PC-3 (cell line): ENCODE results near the gene RND2. TPM values are rescaled to one million over a fixed set of nuclear protein-coding genes. Genes with fewer than 3 reads are reported as not detected.

Experiments
- ATAC-seq: fragments of 200-7000 bp; cut with Tn5 transposase; 2 replicates; pipeline ENCODE4 v1.9.1; 2020; ENCODE audit warnings: mild to moderate bottlenecking, moderate library complexity
- BruUV-seq: library from RNA; stranded (reverse); fragments of 400-500 nt; replicated peaks from 2 replicates; lab custom pipeline; 2021; lab: Mats Ljungman, UMichigan
- CTCF ChIA-PET: fragments of 300-600 bp; sonication (Branson Sonifier 250); formaldehyde crosslinking; loops from one replicate; lab custom pipeline; 2022; ENCODE audit warnings: antibody characterized with exemption; lab: Charles Lee
- POLR2A ChIA-PET: fragments of 300-600 bp; sonication (Branson Sonifier 250); formaldehyde crosslinking; loops from one replicate; lab custom pipeline; 2022; ENCODE audit warnings: antibody characterized with exemption; ENCODE audit not compliant: unreplicated experiment; lab: Charles Lee
- DNase-seq: peaks from one replicate; pipeline ENCODE4 v3.0.0-alpha.2; 2015
- H2AFZ ChIP-seq: fragments of 300-600 bp; sonication (generic); 2 replicates; pipeline ENCODE4 v1.6.0; 2016; ENCODE audit warnings: antibody characterized with exemption, low read length
- H3F3A ChIP-seq: fragments of 300-600 bp; sonication (generic); one replicate; pipeline ENCODE4 v1.6.0; 2017; ENCODE audit warnings: antibody characterized with exemption, low read length, control low read depth, mild to moderate bottlenecking; ENCODE audit not compliant: unreplicated experiment
- H3K27ac ChIP-seq: fragments of 300-600 bp; sonication (generic); 2 replicates; pipeline ENCODE4 v1.5.1; 2016; ENCODE audit warnings: mild to moderate bottlenecking, low read length
- H3K27me3 ChIP-seq: fragments of 300-600 bp; sonication (generic); 2 replicates; pipeline ENCODE4 v1.6.1; 2016; ENCODE audit warnings: low read length, mixed read lengths
- H3K36me3 ChIP-seq: fragments of 300-600 bp; sonication (generic); 2 replicates; pipeline ENCODE4 v1.6.1; 2016; ENCODE audit warnings: low read depth, mixed run types, low read length, mixed read lengths
- H3K4me1 ChIP-seq: fragments of 300-600 bp; sonication (generic); 2 replicates; pipeline ENCODE4 v1.5.1; 2016; ENCODE audit warnings: low read length; ENCODE audit not compliant: insufficient read depth
- H3K4me2 ChIP-seq: fragments of 300-600 bp; sonication (generic); 2 replicates; pipeline ENCODE4 v1.6.0; 2016; ENCODE audit warnings: low read length
- H3K4me3 ChIP-seq: fragments of 300-600 bp; sonication (generic); 2 replicates; pipeline ENCODE4 v1.5.1; 2016; ENCODE audit warnings: mild to moderate bottlenecking, low read length, mixed read lengths
- H3K79me2 ChIP-seq: fragments of 300-600 bp; sonication (generic); 2 replicates; pipeline ENCODE4 v1.6.1; 2017; ENCODE audit warnings: low read length, mixed read lengths
- H3K9ac ChIP-seq: fragments of 300-600 bp; sonication (generic); 2 replicates; pipeline ENCODE4 v1.6.0; 2016; ENCODE audit warnings: mild to moderate bottlenecking, low read length
- H3K9me2 ChIP-seq: fragments of 300-600 bp; sonication (generic); replicated peaks from 2 replicates; pipeline ENCODE4 v1.6.1; 2016; ENCODE audit warnings: mixed run types, low read length, mixed read lengths
- H3K9me3 ChIP-seq: fragments of 300-600 bp; sonication (generic); 2 replicates; pipeline ENCODE4 v1.6.1; 2016; ENCODE audit warnings: low read length, mixed read lengths
- H4K20me1 ChIP-seq: fragments of 300-600 bp; sonication (generic); 2 replicates; pipeline ENCODE4 v1.6.1; 2016; ENCODE audit warnings: low read length, mixed read lengths
- CTCF ChIP-seq: fragments of 300-600 bp; sonication (generic); conservative IDR thresholded peaks from 2 replicates; pipeline ENCODE4 v1.5.1; 2017; ENCODE audit warnings: antibody characterized with exemption, low read depth, mild to moderate bottlenecking, low read length
- EZH2 ChIP-seq: fragments of 300-600 bp; sonication (generic); IDR thresholded peaks from one replicate; pipeline ENCODE4 v1.6.1; 2017; ENCODE audit warnings: antibody characterized with exemption, mild to moderate bottlenecking, low read length; ENCODE audit not compliant: unreplicated experiment
- EZH2phosphoT487 ChIP-seq: fragments of 300-600 bp; sonication (generic); IDR thresholded peaks from 2 replicates; pipeline ENCODE4 v1.6.1; 2018; ENCODE audit warnings: mild to moderate bottlenecking, antibody characterized with exemption, low read length, borderline replicate concordance
- intact Hi-C: fragments of 100-400 bp; cut with micrococcal nuclease; formaldehyde crosslinking; loops from 2 replicates; pipeline ENCODE4 v1.9.0; 2023
- total RNA-seq: library from RNA; depleted of rRNA; stranded (reverse); fragments of >200 nt; gene quantifications from 2 replicates; pipeline ENCODE4 v1.2.3, GENCODE V29; 2014

Gene RND2
- total RNA-seq, 1 experiment from 2014 or later = 0.29 TPM

- H3K79me2 ChIP-seq = no peaks in the 10 kb centered on the region
- H3K36me3 ChIP-seq = no peaks in the 10 kb centered on the region
- no peaks in the 10 kb centered on the region for H3F3A ChIP-seq
- no peaks in the 10 kb centered on the region for H3K9me2 ChIP-seq
- TF ChIP-seq EZH2 (no peak), CTCF (no peak), EZH2phosphoT487 (no peak)
- no peaks in the 10 kb centered on the region for H4K20me1 ChIP-seq
- no peak overlapping the region for H3K9ac ChIP-seq
- BruUV-seq = no TSS peak
- no peak for ATAC-seq
- no peaks in the 10 kb centered on the region for H3K27me3 ChIP-seq
- H3K4me1 ChIP-seq = peaks cover 12% of the 10 kb centered on the region
- intact Hi-C loops = no loop called here
- no peak overlapping the region for H2AFZ ChIP-seq
- ChIA-PET CTCF (no interaction called here), POLR2A (interaction anchor here (0.8 kb wide), 1 partner anchor 14 kb away, joined by 7 read pairs; the partner anchor contains the start of gene RPL27)
- H3K27ac ChIP-seq = peak overlapping the region; percentile 86
- no peak overlapping the region for H3K4me2 ChIP-seq
- DNase-seq = no peak
- H3K4me3 ChIP-seq = no peak overlapping the region
- H3K9me3 ChIP-seq = no peaks in the 10 kb centered on the region
Observed at GRCh38 chr17:43011728-43012472, 13.1 kb upstream of the RND2 start.

GRCh38 chr17:43013296-43013695, 11.7 kb upstream of the RND2 start:
- H4K20me1 ChIP-seq = no peaks in the 10 kb centered on the region
- no peak for TF ChIP-seq EZH2
- TF ChIP-seq EZH2phosphoT487 = no peak
- TF ChIP-seq CTCF = no peak
- BruUV-seq = no TSS peak
- no peak overlapping the region for H2AFZ ChIP-seq
- no peak overlapping the region for H3K4me3 ChIP-seq
- intact Hi-C loops = no loop called here
- POLR2A ChIA-PET = no interaction called here
- CTCF ChIA-PET = no interaction called here
- no peak overlapping the region for H3K4me2 ChIP-seq
- no peak for ATAC-seq
- no peak overlapping the region for H3K9ac ChIP-seq
- no peaks in the 10 kb centered on the region for H3K9me2 ChIP-seq
- DNase-seq = no peak
- H3K79me2 ChIP-seq = no peaks in the 10 kb centered on the region
- peaks cover 12% of the 10 kb centered on the region for H3K4me1 ChIP-seq
- no peaks in the 10 kb centered on the region for H3K9me3 ChIP-seq
- no peaks in the 10 kb centered on the region for H3F3A ChIP-seq
- H3K36me3 ChIP-seq = no peaks in the 10 kb centered on the region
- no peak overlapping the region for H3K27ac ChIP-seq
- no peaks in the 10 kb centered on the region for H3K27me3 ChIP-seq

GRCh38 chr17:43014020-43014648, 10.9 kb upstream of the RND2 start:
- ATAC-seq (no peak), DNase-seq (no peak)
- Histone ChIP-seq H3K4me3 (no peak overlapping the region), H4K20me1 (no peaks in the 10 kb centered on the region), H3K9ac (no peak overlapping the region), H3K4me2 (no peak overlapping the region), H3K4me1 (peaks cover 12% of the 10 kb centered on the region), H3K79me2 (no peaks in the 10 kb centered on the region), H3K27me3 (no peaks in the 10 kb centered on the region), H3F3A (no peaks in the 10 kb centered on the region), H3K36me3 (no peaks in the 10 kb centered on the region), H3K27ac (no peak overlapping the region), H3K9me3 (no peaks in the 10 kb centered on the region), H2AFZ (no peak overlapping the region), H3K9me2 (no peaks in the 10 kb centered on the region)
- BruUV-seq = no TSS peak
- ChIA-PET CTCF (no interaction called here), POLR2A (no interaction called here)
- intact Hi-C loops = no loop called here
- no peak for TF ChIP-seq CTCF
- no peak for TF ChIP-seq EZH2phosphoT487
- no peak for TF ChIP-seq EZH2
